CD4-positive, alpha-beta T cell treated with Interleukin-15 for 4 hours (primary cell): ENCODE data around the gene DSCAML1.
"Not testable (repeated sequence)": the region's sequence is repeated elsewhere in the genome, so short reads cannot be mapped to it uniquely, and the experiment has no call there.

Experiments
- DNase-seq: peaks from one replicate; pipeline ENCODE4 v3.0.0-alpha.2; 2020; ENCODE audit warnings: low spot score

Gene DSCAML1

DNA sequence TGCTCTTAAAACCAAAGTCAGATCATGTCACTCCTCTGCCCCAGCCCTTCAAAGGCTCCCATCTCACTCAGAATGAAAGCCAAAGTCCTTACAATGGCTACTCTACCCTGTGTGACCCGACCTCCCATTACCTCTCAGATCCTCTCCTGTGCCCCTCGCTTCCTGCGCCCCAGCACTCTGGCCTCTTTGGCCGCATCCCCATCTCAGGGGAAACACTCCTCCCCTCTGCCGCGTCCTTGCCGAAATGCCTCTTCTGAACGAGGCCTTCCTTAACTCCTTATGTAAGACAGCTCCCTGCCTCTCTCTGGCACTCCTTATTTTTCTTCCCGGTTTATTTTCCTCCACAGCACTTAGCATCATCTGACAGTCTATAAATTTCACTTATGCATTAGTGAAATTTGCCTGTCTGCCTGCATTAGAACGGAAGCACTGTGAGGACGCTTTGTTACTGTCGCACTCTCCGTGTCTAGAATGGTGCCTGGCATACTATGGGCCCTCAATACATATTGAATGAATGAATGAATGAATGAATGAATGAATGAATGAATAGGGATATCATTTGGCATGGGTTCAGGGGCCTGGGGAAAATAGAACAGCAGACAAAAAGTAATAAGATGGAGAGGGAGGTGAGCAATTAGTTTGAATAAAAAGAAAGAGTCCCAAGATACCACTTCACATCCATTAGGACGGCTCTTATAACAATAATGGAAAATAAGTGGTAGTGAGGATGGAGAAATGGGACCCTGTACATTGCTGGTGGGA, 331.6 kb downstream of the DSCAML1 start:
- no peak for DNase-seq

DNA sequence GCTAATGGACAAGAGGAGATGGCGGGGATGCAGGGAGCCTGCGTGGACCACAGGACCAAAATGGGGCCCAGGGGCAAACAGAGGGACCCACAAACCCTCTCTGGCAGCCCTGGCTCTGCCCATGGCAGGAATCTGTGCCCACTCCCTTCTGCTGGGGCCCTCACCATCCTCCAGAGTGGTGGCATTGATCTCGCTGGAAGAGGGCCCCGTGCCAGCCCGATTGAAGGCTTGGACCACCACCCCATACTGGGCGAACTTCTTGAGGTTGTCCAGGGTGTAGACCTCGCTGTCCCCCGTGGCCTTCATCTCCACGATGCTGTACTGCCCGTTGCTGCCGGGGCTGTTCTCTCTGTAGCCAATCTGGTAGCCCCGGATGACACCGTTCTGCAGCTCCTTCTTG, 332.2 kb downstream of the DSCAML1 start:
- no peak for DNase-seq

- DNase-seq: no peak
Measured at GRCh38 chr11:117462864-117463247, 334.2 kb downstream of the DSCAML1 start.

GRCh38 chr11:117462183-117462863, 334.7 kb downstream of the DSCAML1 start:
- no peak for DNase-seq

GRCh38 chr11:117461396-117462182, 335.4 kb downstream of the DSCAML1 start:
- DNase-seq: no peak

GRCh38 chr11:117459979-117460300, 337.1 kb downstream of the DSCAML1 start:
- DNase-seq: no peak

- no peak for DNase-seq
Measured at GRCh38 chr11:117459123-117459978, 337.7 kb downstream of the DSCAML1 start.

GRCh38 chr11:117458275-117459122, 338.5 kb downstream of the DSCAML1 start:
- DNase-seq: no peak

DNA sequence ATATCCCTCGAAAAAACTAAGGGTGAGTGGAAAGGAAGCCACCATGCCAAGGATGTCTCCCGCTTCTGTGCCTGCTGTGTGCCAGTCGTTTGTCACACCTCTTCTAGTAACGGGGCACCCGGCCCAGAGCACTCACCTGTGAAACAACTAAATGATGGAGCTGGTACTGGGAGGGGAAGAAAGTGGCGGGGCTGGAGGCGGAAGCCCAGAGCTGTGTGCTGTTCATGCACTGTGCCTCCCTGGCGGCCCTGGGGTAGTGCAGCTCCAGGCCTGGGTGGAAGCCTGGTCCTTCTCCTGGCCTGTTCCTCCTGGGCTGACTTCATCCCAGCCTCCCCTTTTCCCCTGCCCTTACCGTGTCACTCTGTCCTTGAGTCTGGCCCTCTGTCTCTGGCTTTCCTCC, 339.2 kb downstream of the DSCAML1 start:
- no peak for DNase-seq

- no peak for DNase-seq
Measured at GRCh38 chr11:117457031-117457785, 339.8 kb downstream of the DSCAML1 start.

- not testable (repeated sequence) for DNase-seq
Measured at GRCh38 chr11:117456721-117457029, 340.3 kb downstream of the DSCAML1 start.

DNA sequence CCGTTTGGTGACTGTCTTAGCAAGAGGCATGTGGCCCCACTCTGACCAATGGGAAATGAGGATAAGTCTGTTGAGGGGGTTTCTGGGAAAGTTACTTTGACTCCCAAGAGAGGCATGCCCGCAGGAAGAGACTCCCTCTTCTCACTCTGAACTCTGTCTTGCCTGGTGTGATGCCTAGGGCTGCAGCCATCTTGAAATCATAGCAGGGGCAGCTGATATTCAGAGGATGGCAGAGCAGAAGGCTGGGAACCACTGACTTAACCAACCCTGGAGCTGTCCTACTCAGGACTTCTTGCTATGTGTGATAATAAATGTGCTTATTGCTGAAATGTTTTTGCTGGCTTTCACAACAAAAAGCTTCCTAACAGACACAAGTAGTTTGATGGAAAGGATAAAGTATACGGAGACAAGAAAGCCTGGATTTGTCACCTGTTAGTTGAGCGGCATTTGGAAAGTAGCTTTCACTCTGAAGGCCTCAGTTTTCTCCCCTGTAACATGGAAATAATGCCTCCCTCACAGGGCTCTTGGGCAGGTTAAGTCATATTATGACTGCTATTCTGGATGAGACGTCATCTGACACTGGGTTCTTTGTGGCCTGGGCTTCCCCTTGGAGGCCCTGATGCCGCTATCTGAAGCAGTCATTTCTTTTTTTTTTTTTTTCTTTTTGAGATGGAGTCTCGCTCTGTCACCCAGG, 340.8 kb downstream of the DSCAML1 start:
- no peak for DNase-seq

GRCh38 chr11:117454564-117454917, 342.5 kb downstream of the DSCAML1 start:
- no peak for DNase-seq

DNA sequence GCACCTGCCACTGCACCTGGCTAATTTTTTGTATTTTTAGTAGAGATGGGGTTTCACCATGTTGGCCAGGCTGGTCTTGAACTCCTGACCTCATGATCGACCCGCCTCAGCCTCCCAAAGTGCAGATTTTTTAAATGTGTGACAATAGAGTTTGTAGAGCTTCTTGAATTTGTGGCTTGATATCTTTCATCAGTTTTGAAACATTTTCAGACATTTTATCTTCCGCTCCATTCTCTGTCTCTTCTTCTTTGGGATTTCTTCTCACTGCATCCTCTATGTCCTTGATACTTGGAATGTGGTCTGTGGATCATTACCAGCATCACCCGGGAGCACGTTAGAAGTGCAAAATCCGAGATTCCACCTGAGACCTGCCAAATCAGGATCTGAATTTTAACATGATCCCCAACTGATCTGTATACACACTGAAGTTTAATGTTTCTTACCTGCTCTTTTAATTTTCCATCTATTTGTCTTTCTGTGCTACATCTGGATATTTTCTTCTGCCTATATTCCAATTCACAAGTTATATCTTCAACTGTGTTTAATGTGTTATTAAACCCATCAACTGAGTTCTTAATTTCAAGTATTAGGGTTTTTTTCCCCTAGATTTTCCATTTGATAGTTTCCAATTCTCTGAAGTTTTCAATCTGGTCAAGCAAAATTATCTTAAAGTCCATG, 343.0 kb downstream of the DSCAML1 start:
- no peak for DNase-seq

- DNase-seq: no peak
Measured at GRCh38 chr11:117449111-117449693, 347.8 kb downstream of the DSCAML1 start.

GRCh38 chr11:117444711-117445658, 352.0 kb downstream of the DSCAML1 start:
- no peak for DNase-seq

DNA sequence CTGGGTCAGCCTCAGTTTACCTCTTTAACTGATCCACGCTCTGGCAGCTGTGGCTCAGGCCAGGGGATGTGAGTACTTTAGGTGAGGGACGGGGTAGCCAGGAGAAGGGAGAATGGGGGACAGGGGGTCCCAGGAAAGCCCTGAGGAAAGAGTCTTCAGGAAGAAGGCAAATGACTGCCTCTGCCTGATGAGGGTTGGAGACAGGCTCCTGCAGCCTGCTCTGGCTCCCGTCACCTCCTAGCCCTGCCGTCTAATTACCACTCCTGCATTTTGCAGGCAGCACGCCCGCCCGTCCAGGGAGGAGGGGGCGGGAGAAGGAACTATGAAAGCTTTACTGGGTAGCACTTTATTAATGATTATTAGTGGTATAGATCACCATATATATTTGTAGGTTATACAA, 352.8 kb downstream of the DSCAML1 start:
- no peak for DNase-seq
